COLO829 (cell line): ENCODE measurements around the gene RSU1.
A peak's percentile ranks its signal among the peaks of the same experiment; 100 is the strongest.

Experiments
- DNase-seq: peaks from one replicate; pipeline ENCODE4 v3.0.0; 2012; ENCODE audit warnings: low spot score

RSU1 gene

DNA sequence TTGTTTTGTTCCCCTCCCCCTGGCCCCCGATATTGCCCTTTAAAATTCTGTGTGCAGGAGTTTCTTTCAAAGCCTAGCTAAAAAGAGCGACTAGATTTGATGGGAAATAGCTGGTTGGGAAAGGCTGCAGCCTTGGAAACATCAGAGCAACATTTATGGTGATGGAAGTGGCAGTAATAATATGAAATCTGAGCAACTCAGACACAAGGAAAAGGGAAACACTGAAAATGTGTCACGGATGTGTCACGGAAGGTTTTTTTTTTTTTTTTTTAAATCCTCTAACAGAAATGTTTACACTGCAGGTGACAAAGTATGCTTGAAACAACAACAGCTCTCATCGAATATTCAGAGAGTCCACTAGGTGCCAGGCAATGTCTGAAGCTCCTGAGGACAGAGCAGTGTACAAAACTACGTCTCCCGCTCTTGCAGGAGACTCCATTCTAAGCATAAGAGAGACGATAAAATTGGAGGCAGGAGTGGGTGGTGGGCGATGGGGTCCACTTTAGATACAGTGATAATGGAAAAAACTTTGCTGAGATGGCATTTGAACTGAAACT lies 143.0 kb downstream of the RSU1 start:
- no peak for DNase-seq

DNA sequence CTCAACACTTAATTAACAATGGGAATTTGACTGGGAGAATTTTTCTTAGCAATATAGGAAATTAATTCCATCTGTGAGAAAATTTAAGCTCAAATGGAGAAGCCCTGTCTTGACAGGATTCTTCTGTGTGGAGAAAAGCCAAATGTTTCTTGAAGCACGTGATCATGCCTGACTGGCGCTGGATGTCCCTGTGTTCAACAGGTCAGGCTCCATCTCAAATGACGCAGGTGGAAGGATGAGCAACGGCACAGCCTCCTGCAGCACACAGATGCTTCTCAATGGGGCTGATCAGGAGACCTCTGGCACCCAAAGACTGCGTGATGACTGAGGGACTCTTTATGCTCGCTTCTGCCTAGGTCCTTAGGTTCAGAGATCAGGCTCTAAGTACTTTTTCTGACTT lies 143.8 kb downstream of the RSU1 start:
- DNase-seq: no peak

DNA sequence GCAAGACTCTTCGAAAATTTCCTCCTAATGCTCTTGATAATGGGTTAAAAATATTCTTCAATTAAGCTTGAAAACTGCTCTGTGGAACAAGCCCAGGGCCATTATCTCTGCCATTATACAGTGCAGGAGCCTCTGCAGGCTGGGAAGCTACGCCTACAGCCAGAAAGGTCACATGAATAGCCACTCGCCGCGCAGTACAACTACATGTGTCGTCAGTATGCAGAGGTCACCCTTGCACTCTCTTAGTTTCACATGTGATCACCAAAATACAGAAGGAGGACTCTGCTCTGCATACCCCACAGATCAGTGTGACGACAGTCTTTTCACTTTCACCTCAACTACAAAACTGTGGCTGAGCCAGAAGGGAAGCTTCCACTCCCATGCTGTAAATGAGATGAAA lies 153.8 kb downstream of the RSU1 start:
- DNase-seq: no peak

DNA sequence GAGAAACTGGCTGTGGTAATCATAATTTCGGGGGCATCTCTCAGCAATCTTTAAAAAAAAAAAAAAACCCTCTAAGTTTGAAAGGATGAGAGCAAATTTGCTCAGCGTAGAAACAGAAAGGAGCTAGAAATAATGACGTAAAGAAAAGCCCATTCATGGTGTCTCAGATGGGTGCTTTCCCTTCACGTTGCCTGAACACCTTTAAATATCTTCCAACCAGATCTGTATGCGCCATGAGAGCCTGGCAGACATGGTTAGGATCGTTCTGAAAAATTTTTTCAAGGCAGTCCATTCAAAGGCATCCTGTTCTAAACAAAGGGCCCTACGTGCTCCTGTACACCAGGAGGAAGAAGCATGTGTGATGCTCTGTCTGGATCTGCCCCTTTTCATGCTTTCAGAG lies 154.3 kb downstream of the RSU1 start:
- DNase-seq: no peak

DNA sequence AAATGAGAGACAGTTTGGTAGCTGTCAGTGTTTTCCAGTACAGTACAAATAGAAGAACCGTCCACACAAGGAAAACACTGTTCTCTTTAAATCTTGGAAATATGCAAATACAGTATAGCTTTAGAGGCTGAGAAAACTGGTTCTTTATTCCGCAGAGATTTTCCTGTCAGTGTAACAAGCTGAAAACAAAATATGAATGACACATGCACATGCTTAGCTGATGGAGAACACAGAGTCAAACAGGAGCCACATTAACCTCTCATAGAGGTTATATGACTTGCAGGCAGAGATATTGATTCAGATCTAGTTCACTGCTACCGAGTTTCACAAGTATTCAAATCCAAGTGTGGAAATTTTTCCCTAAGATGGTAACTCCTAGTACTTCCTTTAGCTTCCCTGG lies 160.3 kb downstream of the RSU1 start:
- DNase-seq: peak; percentile 35

DNA sequence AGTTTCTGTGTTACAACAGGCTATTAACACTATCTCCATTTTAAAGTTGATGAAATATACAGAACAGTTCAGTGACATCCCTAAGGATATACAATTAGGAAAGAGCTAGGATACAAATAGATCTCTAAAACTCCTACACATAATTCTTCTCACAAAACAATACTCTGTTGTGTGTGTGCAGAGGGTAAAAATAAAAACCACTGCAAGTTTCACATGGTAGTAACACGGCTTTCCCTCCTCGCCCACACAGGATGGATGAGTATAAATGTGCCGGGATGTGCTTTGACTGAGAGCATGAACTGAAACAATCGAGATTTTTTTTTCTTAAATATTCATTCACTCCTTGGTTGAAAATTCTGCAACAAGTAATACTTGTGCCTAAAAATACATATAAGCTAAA lies 164.0 kb downstream of the RSU1 start:
- DNase-seq: peak; percentile 23

DNA sequence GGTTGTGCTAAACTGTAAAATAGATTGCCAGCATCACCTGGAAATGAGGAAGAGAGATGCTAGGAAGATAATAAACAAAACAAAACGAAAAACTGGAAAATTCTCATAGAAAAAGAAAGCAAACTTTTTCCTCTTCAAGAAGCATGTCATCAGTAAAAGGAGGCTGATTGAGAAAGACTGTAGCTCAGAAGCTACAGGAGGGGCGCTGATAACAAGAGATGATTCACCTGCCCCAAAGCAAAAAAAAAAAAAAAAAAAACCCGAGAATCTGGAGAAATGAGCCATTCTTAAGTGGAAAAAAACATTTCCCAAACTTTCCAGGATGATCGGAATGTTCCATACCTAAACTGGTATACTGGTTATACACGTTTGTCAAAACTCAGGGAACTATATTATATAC lies 165.1 kb downstream of the RSU1 start:
- no peak for DNase-seq

DNA sequence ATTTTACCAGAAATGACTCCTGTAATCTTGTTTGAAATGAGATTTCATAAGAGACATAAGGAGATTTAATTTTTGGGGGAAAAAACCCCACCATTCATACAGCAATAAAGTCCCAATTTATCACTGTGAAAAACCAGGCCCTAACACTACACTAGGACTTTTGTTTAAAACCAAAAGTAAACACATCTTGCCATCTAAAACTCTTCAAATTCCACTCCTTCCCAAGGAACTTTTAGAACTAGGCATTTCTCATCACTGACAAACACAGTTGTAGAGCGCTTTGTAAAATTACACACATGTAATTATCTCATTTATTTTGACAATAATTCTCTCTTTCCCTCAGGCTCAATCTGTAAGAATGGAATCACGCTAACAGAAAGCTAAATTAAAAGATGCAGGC lies 167.5 kb downstream of the RSU1 start:
- no peak for DNase-seq

DNA sequence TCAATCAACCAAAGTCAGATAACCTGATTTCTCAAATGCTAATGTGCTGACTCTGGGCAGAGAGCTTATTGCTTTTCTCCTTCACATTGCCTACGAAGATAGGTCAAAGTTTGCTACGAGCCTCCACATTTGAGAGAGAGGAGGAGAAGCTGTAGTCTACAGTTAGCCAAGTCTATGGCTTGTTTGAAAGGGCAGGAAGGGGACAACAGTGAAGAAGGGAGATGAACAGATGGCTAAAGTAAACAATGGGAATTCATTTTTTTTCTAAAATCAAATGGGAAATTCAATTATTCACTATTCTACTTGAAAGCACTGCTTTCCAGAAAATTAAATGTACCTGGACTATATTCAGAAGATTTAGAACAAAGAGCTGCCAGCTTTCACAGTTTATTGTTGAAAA lies 168.9 kb downstream of the RSU1 start:
- DNase-seq: no peak

DNA sequence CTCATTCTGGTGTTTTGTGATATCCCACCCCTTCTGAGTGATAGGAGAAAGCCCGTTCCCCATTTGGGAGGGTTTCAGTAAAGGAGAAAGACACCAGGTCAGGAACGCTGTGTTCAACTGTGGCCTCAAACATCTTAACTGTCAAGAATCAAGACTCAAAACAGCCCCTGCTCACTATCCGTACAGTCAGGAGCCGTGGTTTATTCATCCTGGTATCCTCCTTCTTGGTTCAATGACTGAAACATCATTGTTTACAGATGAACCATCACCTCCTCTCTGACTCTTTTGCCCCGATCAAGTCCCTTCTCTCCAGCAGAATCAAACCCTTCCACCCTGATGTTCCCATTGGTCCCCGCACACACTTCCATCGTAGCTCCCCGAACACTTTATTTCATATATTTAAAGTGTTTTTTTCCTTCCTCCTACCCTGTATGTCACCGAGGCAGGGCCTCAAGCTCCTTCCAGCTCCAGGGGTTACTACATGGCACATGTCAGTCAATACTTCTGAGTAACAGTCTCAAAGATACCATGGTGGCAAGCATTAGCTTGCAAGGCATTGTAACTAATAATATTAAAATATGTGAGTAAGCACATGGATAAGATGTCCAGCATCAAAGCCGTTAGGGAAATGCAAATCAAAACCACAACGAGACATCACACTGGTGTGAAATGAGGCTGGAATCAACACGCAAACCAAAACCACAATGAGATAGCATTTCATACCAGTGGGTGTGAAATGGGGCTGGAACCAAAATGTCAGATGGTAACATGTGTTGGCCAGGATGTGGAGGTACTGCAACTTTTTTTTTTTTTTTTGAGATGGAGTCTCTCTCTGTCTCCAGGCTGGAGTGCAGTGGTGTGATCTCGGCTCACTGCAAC lies 170.8 kb downstream of the RSU1 start:
- DNase-seq: no peak

DNA sequence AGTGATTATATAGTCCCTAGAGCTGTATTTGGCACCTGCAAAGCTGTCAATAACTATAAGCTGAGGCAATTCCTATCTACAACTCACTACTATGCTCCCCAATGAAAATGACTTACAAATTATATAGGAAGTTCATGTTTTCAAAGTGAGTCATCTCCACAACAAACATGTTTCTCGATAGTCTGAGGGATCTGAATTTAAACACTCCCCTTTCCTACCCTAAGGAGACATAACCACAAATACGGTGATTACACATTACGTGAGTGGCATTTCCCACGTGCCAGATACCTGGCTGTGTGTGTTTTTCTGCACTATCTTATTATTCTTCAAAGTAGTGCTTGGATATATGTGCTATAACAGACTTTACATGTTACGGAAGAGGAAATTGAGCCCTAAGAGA lies 173.1 kb downstream of the RSU1 start:
- DNase-seq: no peak

DNA sequence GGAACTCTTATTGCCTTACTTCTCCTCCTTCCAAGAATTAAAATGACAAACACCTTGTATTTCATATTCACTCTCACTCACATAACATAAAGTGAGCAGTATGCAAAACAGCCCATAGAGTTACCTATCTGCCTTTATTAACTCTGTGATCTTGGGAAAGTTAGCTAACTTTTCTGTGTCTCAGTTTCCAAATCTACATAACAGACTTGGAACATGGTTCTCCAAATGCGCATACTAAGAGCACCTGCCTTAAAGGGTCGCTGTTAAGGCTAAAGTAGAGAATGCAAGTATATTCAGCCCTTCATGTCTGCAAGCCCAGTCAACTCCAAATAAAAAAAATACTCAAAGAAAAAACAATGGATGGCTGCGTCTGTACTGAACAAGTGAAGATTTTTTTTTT lies 173.7 kb downstream of the RSU1 start:
- no peak for DNase-seq

DNA sequence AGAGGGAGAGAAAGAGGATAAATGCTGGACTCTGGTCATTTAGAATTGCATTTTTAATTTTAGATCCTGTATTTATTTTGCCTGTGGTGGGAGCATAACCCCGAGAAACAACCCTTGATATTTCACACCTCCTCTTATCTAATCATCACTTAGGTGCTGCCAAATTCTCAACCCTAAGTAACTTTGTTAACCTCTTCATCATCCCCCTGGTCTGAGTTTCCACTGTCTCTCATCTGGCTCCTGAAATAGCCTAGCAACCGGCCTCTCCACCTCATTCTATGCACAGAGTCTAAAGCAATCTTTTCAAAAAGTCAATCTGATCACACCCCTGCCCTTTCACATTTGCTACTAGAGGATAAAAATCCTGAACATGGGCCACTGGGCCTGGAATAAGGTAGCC lies 177.1 kb downstream of the RSU1 start:
- DNase-seq: no peak

DNA sequence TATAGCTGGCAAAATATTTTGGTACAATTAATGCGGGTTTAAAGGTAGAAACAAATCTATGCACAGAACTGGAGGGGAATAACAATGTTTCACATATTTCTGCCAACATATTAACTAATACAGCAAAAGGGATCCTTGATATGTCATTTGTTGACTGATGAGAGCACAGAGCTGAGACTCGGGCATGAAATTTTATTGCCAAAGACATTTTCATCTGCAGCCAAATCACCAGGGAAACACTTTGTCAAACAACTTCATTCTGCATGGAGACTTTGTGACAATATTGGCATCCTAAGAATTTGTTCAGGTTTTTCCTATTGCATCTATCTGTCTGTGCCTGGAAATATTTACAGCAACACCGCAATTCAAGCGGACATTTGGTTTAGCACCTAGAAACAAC lies 177.8 kb downstream of the RSU1 start:
- DNase-seq: no peak

DNA sequence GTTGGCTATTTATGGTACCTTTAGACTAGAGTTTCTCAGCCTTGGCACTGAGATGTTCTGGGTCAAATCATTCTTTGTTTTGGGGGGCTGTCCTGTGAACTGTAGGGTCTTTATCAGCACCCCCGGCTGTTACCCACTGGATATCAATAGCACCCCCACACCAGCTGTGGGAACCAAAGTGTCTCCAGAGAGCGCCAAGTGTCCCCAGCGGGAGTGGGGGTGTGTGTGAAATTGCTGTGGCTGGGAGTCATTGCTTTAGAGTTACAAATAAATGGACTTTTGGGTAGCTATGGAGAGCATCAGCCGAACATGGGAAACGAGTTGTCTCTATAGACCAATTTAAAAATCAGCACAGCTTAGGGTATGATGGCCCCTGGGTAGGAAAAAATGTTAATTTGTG lies 184.2 kb downstream of the RSU1 start:
- no peak for DNase-seq

DNA sequence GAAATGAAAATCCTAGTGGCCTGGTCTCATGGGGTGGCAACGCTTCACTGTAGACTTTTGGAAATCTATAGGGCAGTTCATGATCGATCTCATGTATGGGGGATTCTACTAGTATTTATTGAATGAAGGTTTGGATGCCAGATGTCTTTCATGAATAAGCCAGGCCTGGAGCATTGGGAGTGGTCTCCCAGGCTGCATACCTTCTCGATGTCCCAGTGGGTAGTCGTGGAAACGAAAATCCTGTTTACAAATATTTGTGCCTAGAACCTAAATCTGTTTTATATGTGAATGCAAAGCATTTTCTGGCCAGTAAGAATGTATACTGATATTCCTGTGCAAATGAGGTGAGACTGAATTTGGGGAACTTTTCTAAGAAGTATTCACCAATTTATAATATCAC lies 190.5 kb downstream of the RSU1 start:
- DNase-seq: no peak

DNA sequence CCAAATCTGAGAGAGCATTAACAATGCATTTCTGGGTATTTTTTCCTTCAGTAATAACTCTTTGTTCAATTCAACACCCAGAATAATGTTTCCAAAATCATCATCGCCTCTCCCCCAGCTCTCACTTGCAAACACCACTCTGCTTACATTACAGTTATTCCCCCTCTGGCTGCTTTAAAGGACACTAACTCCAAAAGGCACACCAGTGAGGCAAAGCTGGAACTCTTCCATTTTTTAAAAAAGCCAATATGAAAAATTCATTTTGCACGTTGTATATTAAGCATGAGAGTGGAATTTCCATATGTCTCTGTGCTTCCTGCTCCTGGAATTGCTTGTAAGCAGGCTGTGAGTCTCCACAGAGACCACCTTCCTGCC lies 204.3 kb downstream of the RSU1 start:
- no peak for DNase-seq

DNA sequence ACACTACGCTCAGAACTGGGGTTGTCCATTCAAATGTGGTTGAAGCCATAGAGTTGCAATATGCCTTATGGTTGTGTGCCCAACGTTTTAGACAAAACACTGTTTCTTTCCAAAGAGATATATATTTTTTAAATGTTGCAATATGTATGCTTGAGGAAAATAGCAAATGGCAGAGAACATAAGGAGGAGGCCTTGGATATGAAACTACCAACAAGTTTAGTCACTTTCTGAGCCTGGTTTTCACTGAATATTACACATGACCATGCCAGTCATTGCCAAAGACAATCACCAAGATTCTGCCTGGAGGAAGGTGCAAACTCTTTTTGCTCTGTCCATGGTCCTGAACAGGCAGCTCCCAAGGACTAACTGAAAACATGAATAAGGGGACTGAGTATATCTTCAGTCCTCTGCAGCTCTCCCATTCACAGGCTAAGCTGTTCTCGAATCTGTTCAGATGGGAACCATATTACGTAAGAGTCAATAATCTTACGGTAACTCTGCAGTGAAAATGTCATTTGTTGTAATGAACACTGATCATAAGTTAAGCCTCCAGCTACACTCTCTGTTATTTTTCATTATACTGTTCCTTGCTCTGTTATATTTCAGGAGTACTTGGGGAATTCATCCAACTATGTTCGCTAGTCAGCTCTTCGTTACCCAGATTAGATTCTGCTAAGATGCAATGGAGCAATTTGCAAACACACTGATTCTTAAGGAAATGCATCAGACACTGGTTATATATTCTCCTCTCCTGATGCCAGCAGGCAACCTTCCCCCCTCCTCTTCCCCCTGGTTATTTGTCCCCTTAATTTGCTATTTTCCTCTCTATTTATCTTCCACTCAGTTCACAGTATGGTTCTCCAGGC lies 204.9 kb downstream of the RSU1 start:
- peak; percentile 17 for DNase-seq

DNA sequence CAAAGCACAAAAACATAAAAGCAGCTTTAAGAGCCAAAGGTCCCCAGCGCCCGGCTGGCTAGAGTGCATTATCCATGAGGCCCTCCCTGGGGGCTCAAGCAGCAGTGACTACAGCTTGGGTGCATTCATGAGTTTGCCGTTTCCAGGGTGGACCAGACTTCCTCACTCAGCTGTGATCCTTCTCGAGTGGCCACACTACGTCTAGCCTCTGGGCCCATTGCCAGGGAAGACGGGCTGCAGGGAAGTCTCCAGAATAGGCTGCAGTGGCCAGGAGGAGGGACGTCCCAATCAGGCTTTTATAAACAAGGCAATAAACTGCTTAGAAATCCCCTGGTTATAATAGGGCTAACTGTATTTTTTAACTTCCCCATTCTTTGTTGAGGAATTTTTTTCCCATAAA lies 206.2 kb downstream of the RSU1 start:
- no peak for DNase-seq

DNA sequence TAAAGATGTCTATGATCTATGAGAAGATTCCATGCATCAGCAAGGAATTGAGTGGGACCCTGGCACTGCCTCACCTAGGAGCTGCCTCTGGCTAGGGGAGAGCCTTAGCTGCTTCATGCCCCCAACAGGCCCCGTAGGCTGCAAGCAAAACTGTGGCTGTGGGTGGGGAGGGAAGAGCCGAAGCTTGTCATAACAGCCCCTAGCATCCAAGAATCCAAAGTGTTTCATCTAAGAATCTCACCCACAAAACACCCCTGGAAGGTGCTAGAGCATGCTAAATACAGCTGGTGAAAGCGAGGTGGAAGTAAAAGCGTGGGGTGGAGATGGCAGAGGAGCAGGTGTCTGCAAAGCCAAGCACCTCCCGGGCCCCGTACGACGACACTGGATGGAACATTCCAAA lies 208.0 kb downstream of the RSU1 start:
- DNase-seq: no peak

DNA sequence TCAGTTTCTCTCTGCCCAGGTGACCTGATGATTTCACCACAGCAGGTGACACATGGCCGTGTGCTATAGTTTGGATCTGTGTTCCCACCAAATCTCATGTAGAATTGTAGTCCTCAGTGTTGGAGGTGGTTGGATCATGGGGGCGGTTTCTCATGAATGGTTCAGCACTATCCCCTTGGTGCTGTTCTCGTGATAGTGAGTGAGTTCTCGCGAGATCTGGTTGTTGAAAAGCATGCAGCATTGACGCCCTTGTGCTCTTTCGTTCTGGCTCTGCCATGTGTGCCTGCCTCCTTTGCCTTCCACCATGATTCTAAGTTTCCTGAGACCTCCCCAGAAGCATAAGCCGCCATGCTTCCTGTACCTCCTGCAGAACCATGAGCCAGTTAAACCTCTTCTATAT lies 210.3 kb downstream of the RSU1 start:
- no peak for DNase-seq

DNA sequence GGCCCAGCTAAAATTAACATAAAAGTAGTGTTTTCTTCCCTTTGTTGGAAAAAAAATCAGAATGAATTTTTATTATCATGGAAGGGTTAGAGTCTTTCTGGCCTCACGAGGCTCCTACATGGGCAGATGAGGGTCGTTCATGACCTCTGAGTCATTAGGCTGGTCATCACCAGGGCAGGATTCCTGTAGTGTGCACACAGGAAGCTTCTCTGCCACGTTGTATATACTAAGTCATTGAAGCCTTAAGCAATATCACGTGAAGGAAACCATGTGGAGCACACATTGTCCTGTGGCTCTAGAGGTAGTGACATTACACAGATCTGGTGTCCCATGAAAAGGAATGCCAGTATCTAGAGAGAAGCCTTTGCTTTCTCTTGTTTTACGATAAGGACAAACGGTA lies 210.8 kb downstream of the RSU1 start:
- DNase-seq: no peak

DNA sequence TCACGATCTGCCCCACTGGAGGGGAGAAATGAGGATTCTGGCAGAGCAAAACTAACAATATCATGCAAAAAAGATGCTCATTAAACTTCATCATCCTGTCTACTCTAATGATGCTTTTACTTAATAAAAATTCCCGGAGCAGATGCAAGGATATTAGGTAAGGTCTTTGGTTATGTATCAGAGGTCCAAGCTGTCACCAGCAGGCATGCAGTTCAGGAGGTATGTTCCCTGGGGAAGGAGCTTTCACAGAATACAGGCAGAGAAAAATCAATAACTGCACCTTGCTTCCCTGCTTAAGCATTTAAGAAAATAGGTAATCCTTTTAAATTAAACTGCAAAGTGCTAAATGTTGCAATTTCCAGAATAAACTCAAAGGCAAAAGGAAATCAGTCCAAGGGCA lies 213.9 kb downstream of the RSU1 start:
- DNase-seq: no peak
